ENCODE data around the gene DCD.
"Not testable (repeated sequence)": the region's sequence is repeated elsewhere in the genome, so short reads cannot be mapped to it uniquely, and the experiment has no call there.

The DCD gene

DNA sequence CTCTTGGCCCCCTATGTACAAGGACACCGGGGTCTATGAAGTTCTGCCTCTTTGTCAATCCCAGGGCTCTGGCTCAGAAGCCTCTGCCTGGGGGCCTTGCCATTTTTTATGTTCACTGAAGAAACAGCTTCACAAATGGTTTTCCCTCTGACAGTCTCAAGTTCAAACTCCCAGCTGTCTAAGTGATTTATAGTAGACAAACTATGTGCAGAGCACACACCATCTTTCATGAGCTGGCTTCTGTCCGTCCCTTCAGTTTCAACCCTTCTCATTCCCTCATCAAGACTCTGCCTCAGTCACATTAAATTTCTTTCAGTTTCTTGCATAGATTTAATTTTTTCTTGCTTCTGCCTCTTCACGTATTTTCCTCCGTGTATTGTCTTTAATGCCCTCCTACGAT is 2.7 kb upstream of the DCD start:
- DNase-seq = no peak

DNA sequence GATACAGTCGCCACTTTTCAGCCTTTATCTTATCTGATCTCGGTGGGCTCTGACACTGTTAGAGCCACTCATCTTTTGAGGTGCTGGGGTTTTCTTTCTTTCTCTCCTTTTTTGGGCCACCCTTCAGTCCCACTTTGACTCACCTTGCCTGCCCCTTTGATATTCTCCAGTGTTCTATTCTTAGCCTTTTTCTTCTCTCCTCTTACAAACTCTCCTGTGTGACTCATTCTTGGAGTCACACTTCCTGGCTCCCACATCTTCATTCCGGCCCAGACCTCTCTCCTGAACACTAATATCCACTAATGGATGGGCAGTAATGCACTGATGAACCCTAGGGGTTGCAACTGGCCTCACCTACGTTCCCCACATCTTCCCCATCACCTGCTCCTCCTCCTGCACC is 2.2 kb upstream of the DCD start:
- DNase-seq = no peak

DNA sequence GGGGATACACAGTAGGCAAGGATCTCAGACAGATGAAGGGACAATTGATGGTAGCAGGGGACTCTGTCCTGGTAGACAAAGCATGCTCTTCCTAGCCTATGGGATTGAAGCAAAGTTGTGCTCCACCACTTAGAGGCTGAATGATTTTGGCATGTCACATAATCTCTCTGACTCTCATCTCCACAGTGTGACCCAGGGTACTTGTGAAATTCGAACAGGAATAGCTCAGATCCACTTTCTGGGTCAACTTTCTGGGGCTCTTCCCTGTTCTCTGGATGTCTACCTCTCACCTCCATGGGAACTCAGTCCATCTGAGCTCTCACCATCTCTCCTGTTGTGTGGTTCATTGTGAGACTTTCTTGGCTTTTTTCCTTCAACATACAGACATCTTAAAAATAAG is 1.7 kb upstream of the DCD start:
- DNase-seq = no peak

DNA sequence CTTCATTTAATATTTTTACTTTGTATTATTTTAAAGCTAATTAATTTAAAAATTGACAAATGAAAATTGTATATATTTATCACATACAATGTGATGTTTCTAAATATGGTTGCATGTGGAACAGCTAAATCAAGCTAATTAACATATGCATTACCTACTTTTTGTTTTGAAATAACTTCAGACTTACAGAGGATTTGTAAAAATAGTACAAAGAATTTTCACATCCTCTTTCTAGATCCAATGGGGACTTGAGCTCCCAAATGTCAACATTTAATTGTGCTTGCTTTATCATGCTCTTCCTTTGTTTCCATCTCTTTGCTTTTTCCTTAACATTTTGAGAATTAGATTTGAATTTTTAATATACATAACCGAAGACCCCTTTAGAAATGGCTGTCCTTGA is 6.6 kb downstream of the DCD start:
- DNase-seq = no peak

DNA sequence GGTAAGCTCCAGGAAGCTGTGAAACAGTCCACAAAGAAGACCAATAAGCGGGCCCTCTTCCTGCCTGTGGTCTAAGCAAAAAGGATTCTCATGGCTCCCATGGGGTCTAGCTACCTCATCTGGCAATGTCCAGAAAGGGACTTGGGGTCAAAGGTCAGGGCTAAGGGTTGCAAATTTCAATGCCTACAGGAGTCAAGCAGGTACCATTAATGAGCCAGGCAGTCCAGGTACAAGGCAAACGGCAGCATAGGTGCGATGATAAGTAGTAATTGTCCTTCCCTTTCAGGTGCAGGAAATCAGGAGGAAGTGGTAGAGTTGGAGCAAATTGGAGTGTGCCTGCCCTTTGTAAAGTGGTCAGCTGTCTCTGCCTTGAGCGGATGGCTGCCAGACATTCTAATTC is 7.1 kb downstream of the DCD start:
- no peak for DNase-seq

DNA sequence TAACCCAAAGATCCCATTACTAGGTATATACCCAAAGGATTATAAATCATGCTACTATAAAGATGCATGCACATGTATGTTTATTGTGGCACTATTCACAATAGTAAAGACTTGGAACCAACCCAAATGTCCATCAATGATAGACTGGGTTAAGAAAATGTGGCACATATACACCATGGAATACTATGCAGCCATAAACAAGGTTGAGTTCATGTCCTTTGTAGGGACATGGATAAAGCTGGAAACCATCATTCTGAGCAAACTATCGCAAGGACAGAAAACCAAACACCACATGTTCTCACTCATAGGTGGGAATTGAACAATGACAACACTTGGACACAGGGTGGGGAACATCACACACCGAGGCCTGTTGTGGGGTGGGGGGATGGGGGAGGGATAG is 9.1 kb downstream of the DCD start:
- DNase-seq = not testable (repeated sequence)

DNA sequence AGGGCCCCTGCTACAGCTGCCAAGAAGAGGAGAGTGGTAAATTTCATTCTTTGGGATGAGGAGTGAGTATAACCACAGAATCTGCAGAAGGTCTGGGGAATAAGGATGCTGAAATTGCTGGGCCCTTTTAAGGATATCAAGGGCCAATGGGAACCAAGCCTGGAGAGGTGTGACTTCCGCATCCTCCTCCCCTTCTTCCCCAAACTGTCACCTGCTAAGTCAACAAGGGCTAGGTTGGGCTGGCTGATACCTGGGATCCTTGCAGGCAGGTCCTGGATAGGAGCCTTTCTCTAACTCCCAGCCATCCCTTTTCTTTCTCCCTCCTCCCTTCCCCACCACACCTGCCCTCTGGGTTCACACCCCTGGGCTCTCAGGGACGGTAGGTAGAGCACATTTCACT is 13.4 kb downstream of the DCD start, which contains the start of gene LACRT:
TSS of gene LACRT (minus strand) at position 101 of the 400 bp plus-strand sequence. CDS start at position 47, 54 bp downstream.
- DNase-seq = no peak

DNA sequence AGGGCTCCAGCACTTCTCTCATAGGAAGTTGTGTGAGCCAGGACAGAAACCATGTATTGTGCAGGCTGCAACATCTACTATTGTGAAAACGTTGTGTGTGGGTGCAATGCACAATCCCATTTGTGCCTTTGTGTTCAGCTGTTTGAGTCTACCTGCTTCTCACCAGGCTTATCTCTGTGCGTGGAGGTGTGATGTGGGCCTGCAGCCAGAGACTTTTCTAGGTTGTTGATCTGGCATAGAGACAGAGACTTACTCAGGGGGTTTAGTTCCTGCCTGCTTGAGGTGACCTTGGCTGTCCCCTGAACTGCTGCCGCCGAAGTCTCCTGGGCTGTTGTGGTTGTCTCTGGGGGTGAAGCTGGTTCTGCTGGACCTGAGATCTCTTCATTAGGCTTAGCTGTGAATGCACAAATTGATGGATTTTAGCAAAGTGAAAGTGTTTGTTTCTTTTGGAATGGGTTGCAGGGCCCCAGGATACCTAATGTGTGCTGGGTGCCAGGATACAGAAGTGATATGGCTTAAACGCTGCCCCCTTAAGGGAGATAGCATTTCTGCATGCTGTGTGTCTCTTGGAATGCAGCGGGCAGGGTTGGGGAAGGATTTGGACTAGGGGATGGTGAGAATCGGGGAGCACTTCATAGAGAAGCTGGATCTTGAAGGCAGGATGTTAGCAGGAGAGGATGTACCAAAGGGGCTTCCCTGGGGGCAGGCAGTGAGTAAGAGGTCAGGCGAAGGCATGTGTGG is 16.0 kb downstream of the DCD start:
- DNase-seq = no peak

DNA sequence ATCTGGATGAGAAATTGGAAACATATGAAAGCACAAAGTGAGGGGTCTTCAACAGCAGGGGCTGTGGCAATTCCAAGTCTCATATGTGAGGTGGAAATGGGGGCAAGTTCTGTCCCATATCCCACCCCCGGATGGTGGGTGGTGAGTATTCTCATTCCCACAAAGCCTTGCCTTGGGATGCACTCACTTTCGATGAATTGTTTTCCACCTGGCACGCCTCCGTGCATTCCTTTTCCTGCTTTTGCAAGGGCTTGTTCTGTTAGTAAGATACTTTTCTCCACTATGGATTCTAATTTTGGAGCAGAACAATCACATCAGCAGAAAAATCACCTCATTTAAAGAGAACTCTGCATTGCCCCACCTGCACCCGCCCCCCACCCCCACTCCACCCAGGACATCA is 16.6 kb downstream of the DCD start:
- DNase-seq = no peak

DNA sequence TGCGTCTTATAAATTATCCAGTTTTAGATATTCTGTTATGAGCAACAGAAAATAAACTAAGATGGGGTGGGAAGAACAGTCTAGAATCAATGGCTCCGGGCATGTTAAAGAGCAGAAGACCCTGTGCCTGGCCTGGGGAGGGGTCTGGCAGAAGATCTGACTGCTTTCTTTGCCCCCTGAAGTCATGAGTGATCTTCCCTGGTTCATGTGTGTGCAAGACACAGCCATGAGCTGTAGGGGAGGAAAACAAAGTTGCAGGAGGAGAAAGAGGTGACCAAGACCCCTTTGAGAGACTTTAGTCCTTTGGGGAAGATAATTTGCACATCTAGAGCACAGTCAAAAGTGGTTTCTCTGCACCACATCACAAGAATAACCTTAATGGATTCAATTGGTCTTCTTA is 18.2 kb downstream of the DCD start:
- no peak for DNase-seq

DNA sequence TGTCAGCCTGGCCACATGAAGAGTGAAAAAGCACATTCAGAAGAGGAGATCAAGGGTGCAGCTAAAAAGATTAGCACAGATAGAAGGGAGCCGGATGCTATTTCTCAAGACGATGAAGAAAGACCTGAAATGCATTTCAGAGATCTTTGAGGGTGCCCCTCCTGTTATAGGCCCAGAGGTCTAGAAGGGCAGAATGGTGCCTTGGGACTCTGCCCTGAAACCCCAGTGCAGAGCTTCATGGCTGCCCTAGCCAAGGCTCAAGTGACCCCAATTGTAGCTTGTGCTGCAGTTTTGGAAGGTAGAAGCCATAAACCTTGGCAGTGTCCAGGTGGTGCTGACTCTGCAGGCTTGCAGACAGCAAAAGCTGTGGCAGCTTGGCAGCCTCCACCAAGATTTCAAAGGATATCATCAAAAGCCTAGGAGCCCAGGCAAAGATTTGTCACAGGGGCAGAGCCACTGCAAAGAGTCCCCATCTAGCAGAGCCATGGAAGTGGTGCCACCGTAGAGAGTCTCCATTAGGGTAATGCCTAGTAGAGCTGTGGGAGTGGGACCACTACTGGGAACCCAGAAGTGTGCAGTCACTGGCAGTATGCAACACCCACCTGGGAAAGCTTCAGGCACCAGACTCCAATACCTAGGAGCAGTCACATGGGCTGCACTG is 19.8 kb downstream of the DCD start:
- no peak for DNase-seq

DNA sequence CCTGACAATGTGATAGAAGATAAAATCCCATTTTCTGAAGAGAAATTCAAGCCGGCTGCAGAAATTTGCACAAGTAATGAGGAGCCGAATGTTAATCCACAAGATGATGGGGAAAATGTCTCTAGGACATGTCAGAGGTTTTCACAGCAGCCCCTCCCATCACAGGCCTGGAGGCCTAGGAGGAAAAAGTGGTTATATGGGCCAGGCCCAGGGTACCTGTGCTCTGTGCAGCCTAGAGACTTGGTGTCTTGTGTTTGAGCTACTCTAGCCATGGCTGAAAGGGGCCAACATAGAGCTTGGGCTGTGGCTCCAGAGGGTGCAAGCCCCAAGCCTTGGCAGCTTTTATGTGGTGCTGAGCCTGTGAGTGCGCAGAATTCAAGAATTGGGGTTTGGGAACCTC is 20.9 kb downstream of the DCD start:
- DNase-seq = no peak

DNA sequence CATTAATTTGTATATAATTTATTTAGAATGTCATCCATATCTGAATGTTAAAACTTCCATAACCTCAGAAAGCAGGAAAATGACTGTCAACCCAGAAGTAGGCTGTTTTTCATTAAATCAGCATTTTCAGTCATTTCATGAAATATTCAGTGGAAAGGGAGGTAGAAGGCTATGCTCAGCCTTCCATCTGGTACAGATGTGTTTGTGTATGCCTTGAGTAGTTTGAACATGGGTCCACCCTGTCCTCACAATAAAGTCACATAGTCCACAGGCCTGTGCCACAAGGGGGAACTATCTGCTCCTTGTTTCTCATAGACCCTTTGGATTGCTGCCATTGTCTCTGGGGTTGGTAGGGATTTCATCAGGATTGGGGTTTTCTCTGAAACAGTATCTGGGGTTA is 22.6 kb downstream of the DCD start:
- DNase-seq = no peak

DNA sequence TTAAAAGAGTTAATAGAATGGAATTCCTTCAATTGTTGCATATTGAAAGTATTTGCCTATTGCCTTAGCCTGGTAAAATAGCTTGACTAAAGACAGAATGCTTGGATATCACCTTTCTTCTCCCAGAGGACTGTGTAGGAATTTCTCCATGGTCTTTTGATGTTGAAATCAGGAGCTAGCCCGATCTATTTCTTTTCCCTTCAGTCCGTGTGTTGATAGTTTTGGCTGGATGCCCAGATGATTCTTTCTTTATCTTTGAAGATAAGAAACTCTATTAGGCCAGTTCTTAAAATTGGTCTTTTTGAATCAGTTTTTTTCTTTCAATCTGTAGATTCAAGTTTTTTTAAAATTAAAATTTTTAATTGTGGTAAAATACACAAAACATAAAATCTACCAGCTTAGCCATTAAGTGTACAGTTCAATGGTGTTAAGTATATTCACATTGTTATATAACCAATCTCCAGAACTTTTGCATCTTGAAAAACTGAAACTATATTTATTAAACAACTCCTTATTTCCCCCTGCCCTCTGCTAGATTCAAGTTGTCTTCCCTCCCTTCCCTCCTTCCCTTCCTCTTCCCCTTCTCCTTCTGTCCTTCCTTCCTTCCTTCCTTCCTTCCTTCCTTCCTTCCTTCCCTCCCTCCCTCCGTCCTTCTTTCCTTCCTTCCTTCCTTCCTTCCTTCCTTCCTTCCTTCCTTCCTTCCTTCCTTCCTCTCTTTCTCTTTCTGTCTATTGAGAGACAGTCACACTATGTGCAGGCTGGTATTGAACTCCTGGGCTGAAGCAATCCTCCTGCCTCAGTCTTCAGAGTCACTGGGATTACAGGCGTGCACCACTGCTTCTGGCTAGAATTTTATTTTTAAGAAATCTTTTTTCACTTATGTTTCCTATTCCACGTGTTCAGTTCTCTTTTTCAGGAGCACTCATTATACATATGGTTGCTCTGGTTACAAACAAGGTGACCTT is 23.6 kb downstream of the DCD start:
- no peak for DNase-seq

DNA sequence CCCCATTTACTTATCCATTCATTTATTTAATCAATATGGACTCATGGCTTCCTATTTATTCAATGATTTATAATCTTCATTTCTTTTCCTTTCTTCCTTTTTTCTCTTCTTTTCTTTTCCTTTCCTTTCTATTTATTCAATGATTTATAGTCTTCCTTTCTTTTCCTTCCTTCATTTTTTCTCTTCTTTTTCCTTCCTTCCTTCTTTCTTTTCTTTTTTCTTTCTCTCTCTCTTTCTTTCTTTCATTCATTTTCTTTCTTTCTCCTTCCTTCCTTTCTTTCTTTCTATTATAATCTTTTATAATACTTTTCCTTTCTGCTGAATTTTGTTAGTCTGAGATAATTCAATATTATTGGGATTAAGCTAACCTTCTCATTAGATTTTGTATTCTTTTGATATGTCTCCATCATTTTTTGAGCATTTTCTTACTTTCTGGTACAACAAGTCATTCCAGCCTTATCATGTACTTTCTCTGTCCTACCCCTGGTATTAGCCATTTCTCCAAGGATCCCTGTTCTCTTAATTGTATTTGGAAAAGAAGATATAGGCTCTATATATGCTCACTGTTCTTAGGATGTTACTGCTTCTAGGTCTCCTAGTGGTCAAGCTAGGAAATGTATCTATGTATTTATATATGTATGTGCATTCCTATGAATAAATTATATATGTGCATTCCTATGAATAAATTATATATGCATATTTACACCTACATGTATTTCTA is 25.5 kb downstream of the DCD start:
- no peak for DNase-seq

DNA sequence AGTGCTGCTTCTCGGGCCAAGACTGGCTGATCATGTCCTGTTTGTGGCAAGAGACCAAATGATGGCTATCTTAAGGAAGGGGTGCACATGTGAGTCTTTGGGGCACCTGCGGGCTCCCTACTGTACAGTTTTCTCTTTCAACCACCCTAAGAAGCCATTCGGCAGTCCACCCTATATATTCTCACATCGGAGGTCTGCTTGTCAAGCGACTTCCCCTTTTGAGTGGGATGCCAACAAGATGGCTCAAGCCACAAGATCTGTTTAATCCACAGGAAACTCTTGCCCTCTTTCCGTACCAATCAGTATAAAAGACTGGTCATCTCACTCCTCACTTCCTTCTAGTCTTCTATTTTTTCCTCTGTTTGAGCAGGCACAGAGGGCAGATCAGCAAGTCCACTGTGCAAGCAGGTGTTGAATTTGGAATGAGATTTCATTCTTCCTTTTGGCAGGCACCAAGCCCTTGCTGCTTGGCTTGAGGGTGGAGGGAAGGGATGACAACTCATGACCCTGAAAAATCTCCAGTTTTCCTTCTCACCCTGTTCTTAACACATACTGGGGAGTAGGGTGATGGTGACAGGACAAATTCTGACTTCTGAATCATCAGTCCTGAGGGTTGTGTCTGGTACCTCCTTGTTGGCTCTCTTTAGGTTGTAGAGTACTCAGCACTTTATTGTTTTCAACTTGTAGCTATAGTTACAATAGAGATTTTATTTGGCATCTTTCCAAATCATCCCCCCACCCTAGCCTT is 31.1 kb downstream of the DCD start:
- no peak for DNase-seq

DNA sequence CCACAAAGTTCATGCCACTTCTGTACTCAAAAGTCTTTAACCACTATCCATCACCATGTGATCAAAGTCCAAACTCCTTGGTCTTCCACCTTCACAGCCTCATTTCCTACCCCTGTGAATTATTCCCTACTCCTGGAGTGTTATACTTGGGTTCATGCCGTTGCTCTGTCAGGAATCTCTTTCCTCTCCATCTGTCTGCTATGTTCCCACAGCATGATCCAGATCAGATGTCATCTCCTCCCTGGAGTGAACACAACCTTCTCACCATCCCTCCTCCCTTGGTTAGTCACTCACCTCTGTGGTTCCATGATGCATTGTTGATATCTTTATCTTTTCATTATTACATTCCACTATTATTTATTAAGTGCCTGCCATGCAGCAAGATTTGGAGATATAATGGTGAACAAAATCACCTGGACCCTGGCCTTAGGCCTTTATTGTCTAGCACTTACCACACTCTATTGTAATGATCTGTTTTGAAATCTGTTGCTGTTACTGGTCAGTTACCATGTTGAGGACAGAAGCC is 35.9 kb downstream of the DCD start:
- DNase-seq = no peak

DNA sequence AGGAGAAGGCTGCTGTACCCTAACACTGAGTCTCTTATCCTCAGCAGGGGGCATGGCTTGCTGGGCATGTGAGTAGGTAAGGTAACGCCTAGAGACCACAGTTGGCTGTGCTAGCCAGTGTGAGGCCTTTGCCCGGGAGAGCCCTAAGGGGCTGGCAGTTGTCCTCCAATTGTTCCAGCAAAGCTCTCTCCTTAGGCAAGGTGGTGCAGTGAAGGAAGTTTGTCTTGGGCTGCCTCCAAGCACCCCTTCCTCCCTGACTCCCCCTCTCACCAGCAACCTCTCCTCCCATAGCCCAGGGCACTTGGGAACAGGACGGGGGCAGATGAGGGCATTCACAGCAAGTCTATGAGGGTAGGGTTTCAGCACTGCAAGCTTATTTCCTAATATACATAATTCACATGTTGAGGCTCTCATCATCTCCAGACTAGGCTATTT is 36.4 kb downstream of the DCD start:
- no peak for DNase-seq

DNA sequence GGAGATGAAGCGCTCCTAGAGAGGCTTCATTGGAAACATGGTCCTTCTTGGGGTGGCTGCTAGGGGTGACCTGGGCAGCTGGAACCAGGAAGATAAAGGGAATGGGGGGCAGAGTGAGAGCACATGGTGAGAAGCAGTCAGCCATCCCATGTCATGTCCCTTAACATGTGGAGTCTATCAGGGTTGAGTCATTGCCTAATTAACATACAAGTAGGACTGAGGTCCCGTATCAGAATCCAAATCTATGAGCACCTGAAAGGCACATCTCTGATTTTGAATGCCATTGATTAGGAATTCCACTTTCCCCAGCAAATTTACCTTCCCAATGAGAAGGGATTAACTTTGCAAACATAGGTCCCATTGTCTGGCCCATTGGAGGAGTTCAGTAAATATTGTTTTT is 39.4 kb downstream of the DCD start:
- no peak for DNase-seq

DNA sequence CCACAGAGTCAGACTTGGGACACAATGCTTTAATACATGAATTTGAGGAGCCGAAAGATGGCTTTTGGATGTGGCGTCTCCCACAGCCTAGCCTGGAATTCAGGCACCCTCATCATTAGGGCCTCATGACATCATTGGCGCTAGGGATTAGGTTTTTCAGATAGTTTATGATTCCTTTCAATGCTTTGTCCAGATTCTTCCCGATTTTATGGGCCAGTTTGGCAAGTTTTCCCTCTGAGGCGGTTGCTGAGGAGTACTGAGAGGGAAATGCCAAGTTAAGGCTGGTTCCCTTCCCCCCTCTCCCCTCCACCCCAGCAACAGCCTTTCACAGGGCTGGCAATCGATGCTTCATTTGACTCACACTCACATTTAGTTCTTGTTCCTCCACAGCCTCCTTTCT is 40.0 kb downstream of the DCD start:
- DNase-seq = no peak

DNA sequence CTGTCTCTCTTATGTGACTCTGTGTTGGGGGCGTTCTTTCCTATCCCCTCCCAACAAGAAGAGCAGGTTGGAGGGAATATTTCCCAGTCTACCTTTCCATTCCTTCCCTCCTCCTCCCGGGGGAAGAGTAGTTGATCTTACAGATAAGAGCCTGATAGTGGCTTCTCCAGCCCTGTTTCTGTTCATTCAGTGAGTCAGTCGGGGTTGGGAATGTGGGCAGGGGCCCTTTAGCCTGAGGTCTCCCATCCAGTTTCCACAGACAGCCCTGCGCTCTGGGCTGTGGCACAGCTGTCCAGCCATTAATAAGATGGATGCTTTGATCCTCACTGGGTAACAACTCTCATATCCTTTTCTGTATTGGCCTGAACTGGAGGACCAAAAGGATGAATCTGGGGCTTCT is 41.6 kb downstream of the DCD start:
- DNase-seq = no peak
